ENCODE results near the gene GSK3B.
A peak's percentile ranks its signal among the peaks of the same experiment; 100 is the strongest.
"Not testable (repeated sequence)": the region's sequence is repeated elsewhere in the genome, so short reads cannot be mapped to it uniquely, and the experiment has no call there.

GSK3B gene

DNA sequence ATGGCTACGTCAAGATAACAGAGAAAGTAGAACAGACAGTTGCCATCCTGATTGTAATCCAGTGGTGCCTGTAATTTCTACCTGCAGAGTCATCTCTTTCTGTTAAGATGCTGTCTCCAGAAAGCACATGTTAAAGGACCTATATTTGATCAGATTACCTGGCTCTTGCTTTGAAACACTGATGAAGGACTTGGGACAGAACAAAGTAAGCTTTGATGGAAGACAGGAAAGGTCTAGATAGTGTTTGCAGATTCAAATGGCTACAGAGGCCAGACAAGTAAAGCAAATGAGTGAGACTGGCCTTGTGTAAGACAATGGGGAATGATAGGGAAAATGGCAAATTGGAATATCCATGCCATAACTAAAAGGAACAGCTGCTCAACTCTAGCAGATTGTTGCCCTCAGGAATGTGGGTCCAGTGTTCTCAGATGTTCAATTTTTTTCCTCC, 1.8 kb upstream of the GSK3B start:
- no peak for DNase-seq (ENCODE audit: low read depth)

DNA sequence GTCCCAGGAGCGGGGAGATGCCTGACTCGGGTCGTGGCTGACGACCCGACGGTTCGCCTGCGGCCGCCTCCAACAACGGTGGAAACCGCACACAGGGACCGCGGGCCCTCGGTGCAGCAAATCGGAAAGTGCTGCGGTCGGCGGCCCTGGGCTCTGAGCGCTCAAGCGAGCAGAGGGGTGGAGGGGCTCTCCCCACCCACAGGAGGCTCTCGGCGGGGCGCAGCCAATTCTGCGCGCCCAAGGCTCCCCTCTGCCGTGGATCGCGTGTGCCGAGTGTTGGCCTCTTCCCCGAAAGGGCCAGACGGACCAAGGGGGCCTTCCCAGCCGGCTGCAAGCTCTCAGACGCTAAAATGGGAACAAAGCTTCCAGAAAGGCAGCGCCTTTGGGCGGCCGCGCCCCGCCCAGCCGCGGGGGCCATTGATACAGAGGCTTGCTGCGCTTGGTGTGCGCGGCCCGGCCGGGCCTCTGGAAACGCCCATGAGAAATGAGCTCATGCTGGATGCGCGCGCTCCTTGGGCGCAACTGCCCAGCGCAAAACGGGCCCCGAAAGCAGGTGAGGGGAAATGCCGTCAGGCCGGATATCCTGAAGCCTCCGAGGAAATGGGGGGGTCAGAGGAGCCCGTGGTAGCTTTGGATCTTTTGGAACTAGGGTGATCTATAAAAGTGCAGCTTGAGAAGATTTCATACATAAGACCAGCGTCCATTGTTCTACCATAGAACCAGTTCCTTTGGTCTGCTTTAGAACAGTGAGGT, 1.2 kb upstream of the GSK3B start:
- DNase-seq (ENCODE audit: low read depth), result peak; percentile 82

DNA sequence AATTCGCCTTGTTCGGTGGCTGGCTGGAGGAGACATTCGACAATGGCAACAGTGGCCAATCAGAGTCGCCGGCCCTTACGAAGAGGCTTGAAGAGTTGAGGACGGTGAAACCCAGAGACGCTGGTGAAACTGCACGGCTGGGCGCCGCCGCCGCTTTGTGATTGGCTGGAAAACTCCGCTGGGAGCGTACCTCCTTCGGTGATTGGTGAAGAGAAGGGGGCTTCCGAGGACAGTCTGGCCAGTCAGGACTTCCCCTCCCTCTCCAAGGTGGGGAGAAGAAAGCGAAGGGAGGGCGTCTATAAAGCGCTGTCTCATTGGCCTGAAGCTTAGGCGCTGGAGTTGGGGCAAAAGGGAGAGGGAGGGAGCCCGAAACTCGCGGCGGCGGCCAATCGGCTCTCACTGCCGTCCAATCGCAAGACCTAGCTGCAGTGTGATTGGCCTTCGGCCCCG, 554 bp upstream of the GSK3B start:
- no peak for DNase-seq (ENCODE audit: low read depth)

DNA sequence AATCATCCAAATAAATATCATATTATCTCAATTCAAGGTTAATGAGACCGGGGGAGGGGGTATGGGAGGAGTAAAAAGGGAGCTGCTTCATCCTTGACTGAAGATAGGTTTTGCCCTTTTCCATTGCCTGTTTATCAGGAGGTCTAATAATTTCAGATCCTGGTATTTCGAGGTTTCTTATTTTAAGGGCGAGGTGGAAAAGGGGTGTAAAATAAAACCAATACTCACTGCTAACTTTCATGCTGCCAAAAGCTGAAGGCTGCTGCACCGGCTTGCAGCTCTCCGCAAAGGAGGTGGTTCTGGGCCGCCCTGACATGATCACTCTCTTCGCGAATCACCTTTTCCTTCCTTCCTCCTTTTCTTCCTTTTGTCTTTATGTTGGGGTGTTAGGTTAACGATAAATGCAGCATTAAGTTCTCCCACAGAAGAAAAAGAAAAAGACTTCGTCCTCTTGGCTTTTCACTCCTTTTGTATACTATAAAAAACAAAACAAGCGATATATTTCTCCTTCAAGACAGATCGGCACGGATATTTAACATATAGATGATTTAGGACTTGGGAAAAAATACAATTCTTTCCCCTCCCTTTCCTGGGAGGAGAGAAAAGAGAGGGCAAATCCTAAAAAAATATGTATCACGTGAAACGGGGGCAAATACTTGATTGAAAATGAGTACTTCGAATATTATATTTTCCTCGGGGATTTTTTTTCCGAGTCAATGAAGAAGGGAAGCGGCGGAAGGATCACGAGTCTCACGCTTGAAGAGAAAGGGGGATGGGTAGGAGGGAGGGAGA, 932 bp downstream of the GSK3B start:
- no peak for DNase-seq (ENCODE audit: low read depth)

DNA sequence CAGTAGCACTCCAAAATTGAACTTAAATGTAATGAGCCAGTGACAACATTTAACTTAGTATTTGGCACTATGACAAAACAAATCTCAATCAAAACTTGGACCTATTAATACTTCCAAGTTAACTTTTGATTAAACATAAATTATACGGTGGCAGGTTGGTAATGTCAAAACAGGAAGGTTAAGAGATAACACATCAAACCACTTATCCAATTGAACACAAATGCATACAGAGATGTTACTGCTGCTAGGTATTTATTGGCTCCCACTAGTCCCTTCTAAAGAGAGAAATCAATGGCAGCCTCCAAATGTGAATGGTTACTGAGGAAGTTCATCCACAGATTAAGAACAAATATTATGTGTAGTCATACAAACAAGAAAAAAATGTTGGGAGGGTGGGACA, 1.8 kb downstream of the GSK3B start:
- no peak for DNase-seq (ENCODE audit: low read depth)

DNA sequence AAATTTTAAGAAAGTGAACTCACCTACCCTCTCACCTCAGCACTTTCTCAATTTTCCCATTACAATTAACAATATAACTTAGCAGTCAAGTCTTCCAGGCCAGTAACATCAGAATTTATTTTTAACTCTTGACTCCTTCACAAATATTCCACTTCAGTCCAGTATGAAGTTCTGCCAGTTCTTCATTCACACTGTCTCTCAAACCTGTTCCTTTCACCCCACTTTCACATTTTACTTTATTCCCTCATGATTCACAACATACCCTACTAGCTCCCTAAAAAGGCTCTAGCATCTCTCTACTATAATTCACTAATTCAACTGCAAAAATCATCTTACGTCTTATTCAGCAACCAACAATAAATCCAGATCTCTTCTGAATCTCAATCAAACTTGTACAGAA, 3.8 kb downstream of the GSK3B start:
- DNase-seq (ENCODE audit: low read depth), result no peak

DNA sequence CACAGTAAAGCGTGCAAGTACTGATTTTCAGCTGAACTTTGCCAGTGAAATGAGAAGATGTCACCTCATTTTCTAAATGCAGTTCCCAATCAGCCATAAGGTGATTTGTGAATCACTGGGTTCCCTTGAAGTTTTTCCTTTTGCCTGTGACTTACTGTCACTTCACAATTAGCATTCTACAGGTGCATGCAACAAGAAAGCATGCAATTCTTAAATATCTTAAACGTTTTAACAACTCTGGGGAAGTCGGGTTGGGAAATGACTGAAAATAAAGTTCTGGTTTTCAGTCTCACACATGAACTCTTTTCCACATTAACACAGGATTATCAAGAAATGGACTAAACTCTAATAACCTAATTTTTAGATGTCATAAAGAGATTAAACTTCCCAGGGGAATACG, 5.2 kb downstream of the GSK3B start:
- DNase-seq (ENCODE audit: low read depth), result no peak

DNA sequence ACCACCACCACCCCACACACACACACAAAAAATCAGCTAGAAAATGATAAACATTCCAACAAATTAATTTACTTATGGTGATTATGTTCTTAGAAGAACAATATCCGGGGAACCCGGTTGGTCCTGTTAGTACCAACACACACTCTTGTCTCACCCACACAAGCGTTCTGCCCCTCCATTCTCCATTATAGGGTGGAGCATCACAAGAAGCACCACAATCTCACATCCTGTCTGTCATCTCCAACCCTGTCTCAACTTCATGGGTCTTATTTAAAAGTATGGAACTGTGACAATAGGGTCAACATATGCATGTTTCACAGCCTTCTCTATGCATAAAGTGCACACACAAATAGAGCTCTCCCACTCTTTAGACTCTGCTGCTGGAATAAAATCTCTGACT, 5.6 kb downstream of the GSK3B start:
- DNase-seq (ENCODE audit: low read depth), result no peak

DNA sequence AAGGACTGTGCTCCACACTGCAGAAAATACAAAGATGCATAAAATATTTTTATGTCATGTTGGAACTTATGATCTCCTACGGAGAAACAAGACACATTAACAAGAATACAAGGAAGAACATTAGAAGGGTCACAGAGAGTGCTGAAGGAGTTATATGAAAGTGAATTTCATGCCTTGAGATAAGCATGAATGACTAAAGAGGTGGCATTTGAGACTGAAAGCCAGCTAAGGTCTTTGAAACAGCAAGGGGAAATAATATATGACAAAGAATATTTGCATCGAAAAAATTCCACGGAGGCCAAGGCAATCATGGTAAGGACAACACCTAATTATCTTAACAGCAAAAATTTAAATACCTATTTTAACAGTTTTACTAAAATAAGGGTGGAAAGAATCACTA, 12.5 kb downstream of the GSK3B start:
- no peak for DNase-seq (ENCODE audit: low read depth)

DNA sequence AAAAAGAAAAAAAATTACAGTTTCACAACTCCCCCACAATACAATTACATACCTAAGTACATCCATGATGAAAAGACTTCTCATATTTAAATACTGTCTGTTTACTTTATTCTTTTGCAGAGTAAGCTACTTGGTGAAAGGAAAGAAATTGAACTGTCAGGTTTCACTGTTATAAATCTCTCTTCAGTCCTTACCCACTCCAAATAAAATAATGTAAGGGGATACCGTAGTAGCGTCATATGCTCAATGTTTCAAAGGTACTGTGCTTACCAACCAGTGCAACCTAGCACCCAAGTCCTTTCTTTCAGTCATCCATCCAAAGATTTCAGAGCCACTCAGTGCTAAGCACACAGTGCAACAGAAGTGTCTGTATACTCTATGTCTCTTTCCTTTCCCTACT, 13.4 kb downstream of the GSK3B start:
- no peak for DNase-seq (ENCODE audit: low read depth)

DNA sequence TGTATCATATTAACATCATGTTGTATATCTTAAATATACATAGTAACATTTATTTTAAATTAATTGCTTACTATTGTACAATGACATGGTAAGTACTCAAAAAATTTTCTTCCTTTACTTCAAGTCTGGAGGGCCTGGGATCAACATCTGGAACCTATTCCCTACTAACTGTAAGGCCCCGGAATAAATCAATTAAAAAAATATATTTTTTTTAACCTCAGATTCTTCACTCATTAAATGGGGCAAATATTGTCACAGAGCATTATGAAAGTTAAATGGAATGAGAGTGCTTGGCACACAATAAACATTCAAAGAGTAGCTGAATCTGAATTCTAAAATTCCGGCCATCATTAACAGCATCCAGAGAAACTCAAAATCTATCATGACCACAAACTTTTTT, 16.5 kb downstream of the GSK3B start:
- no peak for DNase-seq (ENCODE audit: low read depth)

DNA sequence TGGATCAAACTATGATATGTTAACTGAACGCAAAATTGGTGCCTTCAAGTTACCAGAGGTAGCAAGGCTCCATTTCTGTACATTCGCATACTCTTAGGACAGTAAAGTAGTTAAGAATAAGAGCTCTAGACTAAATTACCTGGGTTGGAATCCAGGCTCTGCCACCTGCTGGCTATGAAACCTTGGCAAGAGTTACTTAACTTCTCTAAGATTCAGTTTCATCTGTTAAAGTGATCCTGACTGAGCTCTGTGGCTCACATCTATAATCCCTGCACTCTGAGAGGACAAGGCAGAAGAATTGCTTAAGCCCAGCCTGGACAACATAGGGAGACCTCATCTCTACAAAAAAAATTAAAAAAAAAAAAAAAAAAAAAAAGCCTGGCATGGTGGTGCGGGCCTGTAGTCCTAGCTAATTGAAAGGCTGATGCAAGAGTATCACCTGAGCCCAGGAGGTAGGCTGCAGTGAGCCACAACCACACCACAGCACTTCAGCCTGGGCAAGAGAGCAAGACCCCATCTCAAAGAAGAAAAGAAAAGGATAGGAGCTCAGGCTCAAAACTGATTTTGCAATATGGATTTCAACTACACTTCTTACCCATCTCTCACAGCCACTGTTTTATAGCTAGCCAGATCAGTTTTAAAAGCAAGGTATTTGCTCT, 21.3 kb downstream of the GSK3B start:
- DNase-seq (ENCODE audit: low read depth), result no peak

DNA sequence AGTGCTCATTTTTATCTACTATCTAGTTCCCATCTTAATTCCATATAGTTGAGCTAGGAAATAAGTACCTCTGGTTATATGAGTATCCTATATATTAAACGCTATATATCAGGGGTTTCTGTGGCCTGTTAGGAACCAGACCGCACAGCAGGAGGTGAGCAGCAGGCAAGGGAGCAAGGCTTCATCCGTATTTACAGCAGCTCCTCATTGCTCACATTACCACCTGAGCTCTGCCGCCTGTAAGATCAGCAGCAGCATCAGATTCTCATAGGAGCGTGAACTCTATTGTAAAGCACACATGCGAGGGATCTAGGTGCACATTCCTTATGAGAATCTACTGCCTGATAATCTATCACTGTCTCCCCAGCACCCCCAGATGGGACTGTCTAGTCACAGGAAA, 23.0 kb downstream of the GSK3B start:
- DNase-seq (ENCODE audit: low read depth), result no peak

DNA sequence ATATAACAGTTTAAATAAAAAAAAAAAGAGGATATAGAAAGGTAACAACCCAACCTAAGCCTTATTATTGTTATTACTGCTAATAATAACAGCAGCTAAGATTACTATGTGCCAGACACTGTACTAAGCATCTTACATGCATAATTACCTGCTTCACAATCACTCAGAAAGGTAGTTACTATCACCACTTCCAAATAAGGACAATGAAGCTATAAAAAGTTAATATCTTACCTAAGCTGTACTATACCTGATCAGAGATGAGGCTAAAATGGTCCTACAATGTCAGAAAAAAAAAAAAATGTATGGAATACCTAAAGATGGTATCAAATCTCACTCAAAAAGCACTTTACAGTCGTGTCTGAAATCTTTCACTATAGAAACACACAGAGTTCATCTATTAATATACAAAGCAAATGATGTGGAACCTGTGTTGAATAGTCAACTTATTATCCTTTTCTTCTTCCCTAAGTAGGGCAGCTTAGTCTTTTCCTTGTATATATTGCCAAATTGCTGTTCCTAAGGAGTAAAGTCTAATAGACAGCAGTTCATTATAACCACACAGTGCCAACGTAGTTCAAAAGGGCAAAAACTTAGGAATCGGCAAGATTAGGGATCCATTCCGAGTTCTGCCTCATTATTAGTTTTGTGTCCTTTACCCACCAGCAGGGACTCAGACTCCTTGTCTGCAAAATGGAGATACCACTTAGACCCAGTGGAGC, 23.8 kb downstream of the GSK3B start:
- DNase-seq (ENCODE audit: low read depth), result no peak

DNA sequence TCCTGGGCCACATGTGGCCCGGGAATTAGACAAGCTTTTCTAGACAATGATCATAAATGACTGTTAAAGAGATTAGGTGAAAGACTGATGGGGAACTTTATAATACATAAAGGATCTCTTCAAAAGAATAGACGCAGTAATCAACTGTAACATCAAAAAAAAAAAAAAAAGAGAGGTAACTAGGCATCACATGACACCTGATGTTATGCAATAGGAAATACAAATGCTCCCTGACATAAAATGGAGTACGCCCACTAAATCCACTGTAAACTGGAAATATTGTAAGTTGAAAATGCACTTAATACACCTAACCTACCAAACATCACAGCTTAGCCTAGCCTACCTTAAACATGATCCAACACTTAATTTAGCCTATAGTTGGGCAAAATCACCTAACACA, 27.2 kb downstream of the GSK3B start:
- no peak for DNase-seq (ENCODE audit: low read depth)

DNA sequence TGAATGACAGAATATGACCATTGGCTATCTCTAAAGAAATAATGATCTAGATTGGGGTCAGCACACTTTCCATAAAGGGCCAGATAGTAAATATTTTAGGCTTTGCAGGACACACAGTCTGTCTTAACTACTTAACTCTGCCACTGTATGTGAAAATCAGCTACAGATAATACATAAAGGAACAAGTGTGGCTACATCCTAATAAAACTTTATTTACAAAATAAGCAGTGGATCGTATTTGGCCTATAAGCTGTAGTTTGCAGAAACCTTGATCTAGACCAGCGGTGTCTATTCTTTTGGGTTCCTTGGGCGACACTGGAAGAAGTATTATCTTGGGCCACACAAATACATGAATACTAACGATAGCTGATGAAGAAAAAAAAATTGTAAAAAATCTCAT, 27.6 kb downstream of the GSK3B start:
- no peak for DNase-seq (ENCODE audit: low read depth)

DNA sequence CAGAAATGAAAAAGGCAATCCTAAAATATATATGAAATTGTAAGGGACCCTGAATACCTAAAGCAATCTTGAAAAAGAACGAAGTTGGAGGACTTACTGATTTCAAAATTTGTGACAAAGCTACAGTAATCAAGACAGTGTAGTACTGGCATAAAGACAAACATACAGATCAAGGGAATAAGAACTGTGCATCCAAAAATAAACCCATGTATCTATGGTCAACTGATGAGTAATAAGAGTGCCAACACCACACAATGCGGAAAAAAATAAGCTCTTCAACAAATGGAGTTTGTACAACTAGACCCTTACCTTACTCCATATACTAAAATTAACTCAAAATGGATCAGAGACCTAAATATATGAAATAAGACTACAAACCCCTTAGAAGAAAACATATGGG, 29.6 kb downstream of the GSK3B start:
- DNase-seq (ENCODE audit: low read depth), result no peak

DNA sequence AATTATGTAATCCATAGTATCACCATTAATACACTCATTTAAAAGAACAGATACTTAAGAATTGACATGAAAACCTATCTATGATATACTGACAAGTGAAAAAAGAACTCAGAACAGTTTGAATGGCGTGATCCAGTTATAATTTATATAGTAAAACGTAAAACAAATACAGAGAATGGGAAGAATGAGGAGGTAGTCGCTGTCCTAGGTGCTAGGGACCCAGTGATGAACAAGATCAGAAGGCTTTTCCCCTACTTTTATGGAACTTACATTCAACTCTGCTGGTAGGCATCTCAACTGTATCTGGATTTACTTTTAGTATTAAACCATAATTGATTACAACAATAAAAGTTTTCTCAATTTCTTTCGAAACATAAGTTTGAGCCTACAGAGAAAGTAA, 31.8 kb downstream of the GSK3B start:
- DNase-seq (ENCODE audit: low read depth), result no peak

DNA sequence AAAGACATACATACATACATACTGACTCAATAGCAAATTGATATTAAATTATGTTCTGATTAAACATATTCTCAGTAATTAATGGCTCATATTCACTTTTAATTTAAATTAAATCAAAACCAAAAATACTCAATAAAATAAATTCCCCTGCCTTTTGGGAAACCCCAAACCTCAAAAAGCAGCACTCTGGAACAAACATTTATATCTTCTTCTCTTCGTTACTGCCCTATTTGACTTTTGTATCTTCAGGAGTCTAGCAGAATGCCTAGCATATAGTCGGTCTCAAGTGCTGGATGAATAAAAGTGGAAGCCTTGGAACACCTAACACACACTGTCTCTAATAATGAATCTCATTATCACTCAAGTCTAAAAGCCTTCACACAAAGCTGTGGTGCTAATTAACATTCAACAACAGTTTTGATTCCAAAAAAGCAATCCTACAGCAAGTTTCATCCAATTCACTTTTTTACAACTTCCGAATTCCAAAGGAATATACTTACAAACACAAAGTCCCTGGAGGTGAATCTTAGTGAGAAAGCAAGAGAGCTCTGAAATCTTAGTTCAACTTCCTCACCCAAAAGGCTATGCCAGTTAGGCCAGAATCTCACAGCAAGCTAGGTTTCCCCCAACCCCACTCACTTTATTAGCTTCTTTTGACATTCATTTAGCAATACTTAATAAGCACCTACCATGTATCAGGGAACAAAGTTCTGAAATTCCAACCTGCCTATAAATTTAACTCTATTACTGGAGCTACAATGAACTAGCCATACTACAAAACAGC, 35.0 kb downstream of the GSK3B start:
- DNase-seq (ENCODE audit: low read depth), result no peak

DNA sequence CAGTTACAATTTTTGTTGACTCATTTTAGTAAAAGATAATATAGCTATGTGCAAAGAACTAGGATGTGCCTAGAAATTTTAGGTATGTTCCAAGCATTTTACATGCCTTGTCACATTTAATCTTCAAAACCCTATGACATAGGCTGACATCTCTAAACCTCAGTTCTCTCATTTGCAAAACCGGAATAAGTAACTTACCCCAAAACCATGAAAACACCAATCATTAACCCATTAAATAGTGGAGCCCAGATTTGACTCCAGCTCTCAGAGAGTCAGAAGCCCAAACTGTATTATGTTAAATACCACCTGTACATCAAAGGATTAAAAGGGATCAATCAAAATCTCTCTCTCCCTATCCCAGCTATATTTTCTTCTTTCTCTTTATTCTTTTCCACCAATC, 36.6 kb downstream of the GSK3B start:
- no peak for DNase-seq (ENCODE audit: low read depth)

DNA sequence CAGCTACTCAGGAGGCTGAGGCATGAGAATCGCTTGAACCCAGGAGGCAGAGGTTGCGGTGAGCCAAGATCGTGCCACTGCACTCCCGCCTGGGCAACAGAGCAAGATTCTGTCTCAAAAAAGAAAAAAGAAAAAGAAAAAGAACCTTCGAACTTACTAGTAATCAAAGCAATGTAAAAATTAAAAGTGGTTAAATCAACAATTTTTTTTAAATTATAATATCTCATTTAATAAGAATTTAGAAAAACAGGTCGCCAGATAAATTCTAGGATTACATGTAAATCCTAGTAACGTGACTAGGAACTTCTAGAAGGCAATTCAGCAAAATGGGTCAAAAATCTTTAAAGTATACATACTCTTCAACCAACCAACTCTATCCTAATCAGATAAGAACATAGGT, 37.2 kb downstream of the GSK3B start:
- no peak for DNase-seq (ENCODE audit: low read depth)

DNA sequence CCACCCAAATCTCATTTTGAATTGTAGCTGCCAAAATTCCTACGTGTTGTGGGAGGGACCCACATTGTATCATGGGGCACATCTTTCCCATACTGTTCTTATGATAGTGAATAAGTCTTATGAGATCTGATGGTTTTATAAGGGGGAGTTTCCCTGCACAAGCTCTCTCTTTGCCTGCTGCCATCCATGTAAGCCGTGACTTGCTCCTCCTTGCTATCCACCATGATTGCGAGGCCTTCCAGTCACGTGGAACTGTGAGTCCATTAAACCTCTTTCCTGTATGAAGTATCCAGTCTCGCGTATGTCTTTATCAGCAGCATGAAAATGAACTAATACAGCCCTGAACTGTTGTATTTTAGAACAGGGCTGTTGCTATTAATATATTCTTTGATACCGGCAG, 40.6 kb downstream of the GSK3B start:
- DNase-seq (ENCODE audit: low read depth), result not testable (repeated sequence)
